HT1080 (cell line): ENCODE data around the gene ME3. TPM values are rescaled to one million over a fixed set of nuclear protein-coding genes. Genes with fewer than 3 reads are reported as not detected.
"Not testable (repeated sequence)": the region's sequence is repeated elsewhere in the genome, so short reads cannot be mapped to it uniquely, and the experiment has no call there.

Source experiments
- DNase-seq: peaks from one replicate; pipeline ENCODE4 v3.0.0-alpha.2; 2015; ENCODE audit warnings: low read depth
- total RNA-seq: library from RNA; depleted of rRNA; stranded (reverse); fragments of >200 nt; shearing (Covaris generic); gene quantifications from 2 replicates; pipeline ENCODE4 v1.2.3, GENCODE V29; 2014

ME3 gene
- total RNA-seq, 1 experiment from 2014 or later: 0.24 TPM

GRCh38 chr11:86664930-86665329 is 7.5 kb downstream of the ME3 start:
- DNase-seq: no peak

GRCh38 chr11:86663761-86664160 is 8.7 kb downstream of the ME3 start:
- no peak for DNase-seq

GRCh38 chr11:86663291-86663690 is 9.1 kb downstream of the ME3 start:
- DNase-seq: no peak

- DNase-seq: no peak
These were observed 11.7 kb downstream of the ME3 start for GRCh38 chr11:86660736-86661135.

- peak; percentile 67 for DNase-seq
These were observed 12.3 kb downstream of the ME3 start for GRCh38 chr11:86660088-86660487.

GRCh38 chr11:86658534-86658933 is 13.9 kb downstream of the ME3 start:
- no peak for DNase-seq

GRCh38 chr11:86645212-86645611 is 27.2 kb downstream of the ME3 start:
- not testable (repeated sequence) for DNase-seq

- DNase-seq: peak; percentile 88
These were observed 28.1 kb downstream of the ME3 start for GRCh38 chr11:86644291-86644690.

GRCh38 chr11:86641537-86642261 is 30.7 kb downstream of the ME3 start:
- no peak for DNase-seq

GRCh38 chr11:86639137-86639536 is 33.3 kb downstream of the ME3 start:
- peak; percentile 67 for DNase-seq

GRCh38 chr11:86638673-86639072 is 33.7 kb downstream of the ME3 start:
- DNase-seq: no peak

- peak; percentile 71 for DNase-seq
These were observed 34.4 kb downstream of the ME3 start for GRCh38 chr11:86637988-86638387.

- no peak for DNase-seq
These were observed 36.1 kb downstream of the ME3 start for GRCh38 chr11:86636275-86636674.

GRCh38 chr11:86632499-86633269 is 39.7 kb downstream of the ME3 start:
- peak; percentile 100 for DNase-seq

- DNase-seq: no peak
These were observed 42.0 kb downstream of the ME3 start for GRCh38 chr11:86630229-86630981.

GRCh38 chr11:86629045-86629706 is 43.2 kb downstream of the ME3 start:
- no peak for DNase-seq

- no peak for DNase-seq
These were observed 44.5 kb downstream of the ME3 start for GRCh38 chr11:86627776-86628455.

- no peak for DNase-seq
These were observed 46.4 kb downstream of the ME3 start for GRCh38 chr11:86625981-86626380.

GRCh38 chr11:86625544-86625943 is 46.9 kb downstream of the ME3 start:
- DNase-seq: no peak

- no peak for DNase-seq
These were observed 48.0 kb downstream of the ME3 start for GRCh38 chr11:86624366-86624765.

- DNase-seq: no peak
These were observed 48.7 kb downstream of the ME3 start for GRCh38 chr11:86623736-86624135.
